HepG2 (cell line): Measurements from ENCODE around the gene JAK1. TPM values are rescaled to one million over a fixed set of nuclear protein-coding genes. Genes with fewer than 3 reads are reported as not detected.

ENCODE experiments used
- AGO1 ChIP-seq: fragments of 200-400 bp; formaldehyde crosslinking; IDR thresholded peaks from 2 replicates; pipeline ENCODE4 v1.6.1; 2017; ENCODE audit warnings: mild to moderate bottlenecking, low read depth, low read length, moderate library complexity; ENCODE audit not compliant: poor library complexity, severe bottlenecking
- AKNA ChIP-seq: sonication (generic); formaldehyde crosslinking; IDR thresholded peaks from 2 replicates; pipeline ENCODE4 v1.4.0; 2020; ENCODE audit warnings: missing genetic modification reagents, borderline replicate concordance
- ATRX ChIP-seq: sonication (generic); formaldehyde crosslinking; IDR thresholded peaks from 2 replicates; pipeline ENCODE4 v1.4.0; 2020; ENCODE audit warnings: missing genetic modification reagents, borderline replicate concordance
- HDAC1 ChIP-seq: sonication (generic); formaldehyde crosslinking; IDR thresholded peaks from 2 replicates; pipeline ENCODE4 v1.5.1; 2020; ENCODE audit warnings: mild to moderate bottlenecking, missing genetic modification reagents
- HMGXB3 ChIP-seq: sonication (generic); formaldehyde crosslinking; IDR thresholded peaks from 2 replicates; pipeline ENCODE4 v1.4.0; 2020; ENCODE audit warnings: missing genetic modification reagents, borderline replicate concordance
- HMGXB4 ChIP-seq, 2 experiments: sonication (generic) in 1 of 2; formaldehyde crosslinking in 1 of 2; IDR thresholded peaks; 2 replicates each; pipeline versions ENCODE4 v1.4.0 to v1.6.1; 2018 to 2020; ENCODE audit warnings: missing genetic modification reagents in 2 of 2, borderline replicate concordance in 1 of 2, low read depth in 1 of 2, mild to moderate bottlenecking in 1 of 2, missing biosample characterization in 1 of 2
- RBM39 ChIP-seq: fragments of 200-400 bp; formaldehyde crosslinking; IDR thresholded peaks from one replicate; pipeline ENCODE4 v1.6.1; 2018; ENCODE audit warnings: antibody characterized with exemption, mild to moderate bottlenecking, low read depth, low read length; ENCODE audit not compliant: poor library complexity, severe bottlenecking
- ZBTB42 ChIP-seq: sonication (generic); formaldehyde crosslinking; IDR thresholded peaks from 2 replicates; pipeline ENCODE4 v1.5.0; 2020; ENCODE audit warnings: mild to moderate bottlenecking, missing genetic modification reagents
- ZNF501 ChIP-seq: sonication (generic); formaldehyde crosslinking; IDR thresholded peaks from 2 replicates; pipeline ENCODE4 v1.5.1; 2020; ENCODE audit warnings: mild to moderate bottlenecking, moderate library complexity, missing genetic modification reagents
- ZNF687 ChIP-seq: sonication (generic); formaldehyde crosslinking; IDR thresholded peaks from 2 replicates; pipeline ENCODE4 v1.5.1; 2020; ENCODE audit warnings: mild to moderate bottlenecking, missing genetic modification reagents, moderate library complexity
- polyA plus RNA-seq, 8 experiments: library from polyadenylated mRNA; depleted of rRNA in 3 of 8; stranded (reverse) in 7 of 8; unstranded in 1 of 8; fragments of >200 nt; fragmentation: Illumina TruSeq in 4 of 8; extraction: Trizol in 4 of 8; gene quantifications; 2 replicates each; pipeline versions ENCODE4 v1.2.1 to v1.2.3, GENCODE V29; 2011 to 2016; ENCODE audit warnings: low read depth in 4 of 8, missing spikeins in 1 of 8, mixed read lengths in 1 of 8; ENCODE audit not compliant: insufficient read depth in 1 of 8
- total RNA-seq, 5 experiments: library from RNA; depleted of rRNA; stranded (reverse); fragments of >200 nt; fragmentation: Illumina TruSeq; extraction: Trizol; gene quantifications; 2 replicates each; pipeline ENCODE4 v1.2.3, GENCODE V29; 2016; ENCODE audit warnings: low read depth in 1 of 5

The JAK1 gene
- total and polyA plus RNA-seq, 2 of the 13 experiments (the other 11 are each of a cell fraction or from before 2014, with no cell fraction given): 23.9 to 42.4 TPM

GRCh38 chr1:64965366-64966157 lies 787 bp downstream of the JAK1 start (continued):
- no peak for TF ChIP-seq ZBTB42 (CRISPR knock-in tag)
- TF ChIP-seq AGO1: no peak
- no peak for TF ChIP-seq AKNA (CRISPR knock-in tag)
- no peak for TF ChIP-seq HMGXB3 (CRISPR knock-in tag)
- TF ChIP-seq RBM39: no peak
- no peak for TF ChIP-seq ATRX (CRISPR knock-in tag)
- TF ChIP-seq ZNF687 (CRISPR knock-in tag): peak; percentile 50; the same call in 1 of the 2 replicates
- TF ChIP-seq HDAC1 (CRISPR knock-in tag): peak; percentile 54
- TF ChIP-seq ZNF501 (CRISPR knock-in tag): peak; percentile 67; the same call in 1 of the 2 replicates
- no peak; a peak in 1 of 4 replicates for TF ChIP-seq HMGXB4 (CRISPR knock-in tag; IDR thresholded peaks at IDR 0.05; ENCODE audit: borderline replicate concordance in 1 of 2, low read depth in 1 of 2)
